Measurements from ENCODE around the gene ATP8B1. TPM values are rescaled to one million over a fixed set of nuclear protein-coding genes. Genes with fewer than 3 reads are reported as not detected.
"Not testable (repeated sequence)": the region's sequence is repeated elsewhere in the genome, so short reads cannot be mapped to it uniquely, and the experiment has no call there.

Gene ATP8B1
- total RNA-seq, result 56.7 and 68.8 TPM in 2 replicates

- no peak for DNase-seq (ENCODE audit: extremely low read depth, low read depth, low spot score)
Measured at GRCh38 chr18:57803103-57803969, at the start of gene ATP8B1. Gene ATP8B1 (minus strand): TSS chr18:57803315. CDS start chr18:57731807, 71,508 bp downstream.

GRCh38 chr18:57850063-57850462 lies 46.9 kb upstream of the ATP8B1 start:
- no peak for DNase-seq (ENCODE audit: extremely low read depth, low read depth, low spot score)

DNA sequence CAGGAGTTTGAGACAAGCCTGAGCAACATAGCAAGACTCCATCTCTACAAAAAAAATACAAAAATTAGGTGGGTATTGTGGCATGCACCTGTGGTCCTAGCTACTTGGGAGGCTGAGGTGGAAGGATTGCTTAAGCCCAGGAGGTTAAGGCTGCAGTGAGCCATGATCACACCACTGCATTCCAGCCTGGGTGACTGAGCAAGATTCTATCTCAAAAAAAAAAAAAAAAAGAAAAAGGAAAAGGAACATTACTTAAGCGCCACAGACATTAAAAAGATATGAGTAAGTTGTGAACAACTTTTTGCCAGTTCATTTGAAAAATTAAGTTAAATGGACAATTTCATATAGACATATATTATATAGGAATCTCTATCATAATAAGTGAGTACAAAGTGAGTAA lies 45.3 kb upstream of the ATP8B1 start:
- DNase-seq (ENCODE audit: extremely low read depth, low read depth, low spot score), result not testable (repeated sequence)

DNA sequence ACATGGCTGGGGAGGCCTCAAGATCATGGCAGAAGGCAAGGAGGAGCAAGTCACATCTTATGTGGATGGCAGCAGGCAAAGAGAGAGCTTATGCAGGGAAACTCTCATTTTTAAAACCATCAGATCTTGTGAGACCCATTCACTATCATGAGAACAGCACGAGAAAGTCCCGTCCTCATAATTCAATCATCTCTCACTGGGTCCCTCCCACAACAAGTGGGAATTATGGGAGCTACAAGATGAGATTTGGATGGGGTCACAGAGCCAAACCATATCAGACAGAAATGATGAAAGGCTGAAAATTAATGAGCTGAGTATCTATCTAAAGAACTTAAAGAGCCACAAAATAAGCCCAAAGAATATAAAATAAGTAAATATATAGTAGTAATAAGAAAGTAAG lies 44.3 kb upstream of the ATP8B1 start:
- DNase-seq (ENCODE audit: extremely low read depth, low read depth, low spot score), result not testable (repeated sequence)

- no peak for DNase-seq (ENCODE audit: extremely low read depth, low read depth, low spot score)
Measured at GRCh38 chr18:57846258-57846657, 43.1 kb upstream of the ATP8B1 start.

DNA sequence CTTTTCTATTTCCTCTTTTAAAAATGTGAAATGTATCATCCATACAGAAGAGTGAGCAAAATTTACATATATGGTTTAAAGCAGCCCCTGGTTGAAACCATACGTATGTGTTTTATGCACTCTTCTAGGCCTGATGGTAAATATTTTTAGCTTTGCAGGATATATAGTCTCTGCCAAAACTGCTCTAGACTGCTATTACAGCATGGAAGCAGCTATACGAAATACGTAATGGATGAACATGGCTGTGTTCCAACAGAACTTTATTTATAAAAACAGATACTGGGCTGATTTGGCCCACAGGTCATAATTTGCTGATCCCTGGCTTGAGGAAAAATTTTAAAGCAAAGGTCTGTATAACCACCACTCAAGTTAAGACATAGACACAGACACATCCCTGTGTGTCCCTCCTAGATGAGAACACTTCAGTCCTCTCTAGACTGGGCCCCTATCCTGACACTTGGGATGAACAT lies 42.5 kb upstream of the ATP8B1 start:
- no peak for DNase-seq (ENCODE audit: extremely low read depth, low read depth, low spot score)

DNA sequence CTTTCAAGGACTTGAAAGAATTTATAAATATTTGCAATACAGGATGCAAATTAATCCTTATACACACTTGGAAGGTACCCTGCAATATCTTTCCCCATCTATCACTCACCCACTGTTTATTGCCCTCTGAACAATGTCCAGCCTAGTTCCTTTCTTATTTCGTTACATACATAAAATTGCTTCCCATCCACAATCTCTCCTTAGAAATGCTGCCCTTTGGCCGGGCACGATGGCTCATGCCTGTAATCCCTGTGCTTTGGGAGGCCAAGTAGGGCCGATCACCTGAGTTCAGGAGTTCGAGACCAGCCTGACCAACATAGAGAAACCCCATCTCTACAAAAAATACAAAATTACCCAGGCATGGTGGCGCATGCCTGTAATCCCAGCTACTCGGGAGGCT lies 41.2 kb upstream of the ATP8B1 start:
- DNase-seq (ENCODE audit: extremely low read depth, low read depth, low spot score), result no peak

- DNase-seq (ENCODE audit: extremely low read depth, low read depth, low spot score), result no peak
Measured at GRCh38 chr18:57843386-57843785, 40.3 kb upstream of the ATP8B1 start.

- no peak for DNase-seq (ENCODE audit: extremely low read depth, low read depth, low spot score)
Measured at GRCh38 chr18:57841568-57841967, 38.5 kb upstream of the ATP8B1 start.

GRCh38 chr18:57839942-57840381 lies 36.8 kb upstream of the ATP8B1 start:
- no peak for DNase-seq (ENCODE audit: extremely low read depth, low read depth, low spot score)

- DNase-seq (ENCODE audit: extremely low read depth, low read depth, low spot score), result no peak
Measured at GRCh38 chr18:57837917-57838548, 34.9 kb upstream of the ATP8B1 start.

DNA sequence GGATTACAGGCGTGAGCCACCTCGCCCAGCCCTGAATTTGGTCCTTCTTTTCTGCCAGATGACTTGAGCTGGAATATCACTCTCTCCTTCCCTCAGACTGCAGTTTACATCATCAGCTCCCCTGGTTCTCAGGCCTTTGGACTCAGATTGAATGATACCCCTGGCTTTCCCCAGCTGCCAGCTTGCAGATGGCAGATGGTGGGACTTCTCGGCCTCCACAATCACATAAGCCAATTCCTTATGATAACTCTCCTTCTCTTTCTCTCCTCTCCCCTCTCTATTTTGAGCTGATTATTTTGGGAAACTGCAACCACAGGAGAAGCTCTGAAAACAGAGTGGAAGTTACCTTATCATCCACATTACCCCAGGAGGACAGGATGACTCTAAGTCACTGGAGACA lies 33.4 kb upstream of the ATP8B1 start:
- no peak for DNase-seq (ENCODE audit: extremely low read depth, low read depth, low spot score)

DNA sequence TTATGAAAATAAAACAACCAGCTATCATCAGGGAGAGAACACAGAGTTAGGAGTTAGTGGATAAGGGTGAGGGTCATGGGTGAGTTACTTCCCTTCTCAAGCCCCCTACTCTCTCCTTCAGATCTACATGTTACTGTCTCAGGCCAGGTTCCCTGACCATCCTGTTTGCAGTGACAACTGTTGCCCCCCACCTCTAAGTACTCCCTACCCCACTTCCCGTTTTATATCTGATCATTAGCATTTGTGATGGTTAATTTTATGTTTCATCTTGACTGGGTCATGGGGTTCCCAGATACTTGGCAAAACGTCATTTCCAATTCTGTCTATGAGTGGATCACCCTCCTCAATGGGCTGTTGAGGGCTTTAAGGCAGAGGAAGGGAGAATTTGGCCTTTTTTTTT lies 32.8 kb upstream of the ATP8B1 start:
- no peak for DNase-seq (ENCODE audit: extremely low read depth, low read depth, low spot score)

DNA sequence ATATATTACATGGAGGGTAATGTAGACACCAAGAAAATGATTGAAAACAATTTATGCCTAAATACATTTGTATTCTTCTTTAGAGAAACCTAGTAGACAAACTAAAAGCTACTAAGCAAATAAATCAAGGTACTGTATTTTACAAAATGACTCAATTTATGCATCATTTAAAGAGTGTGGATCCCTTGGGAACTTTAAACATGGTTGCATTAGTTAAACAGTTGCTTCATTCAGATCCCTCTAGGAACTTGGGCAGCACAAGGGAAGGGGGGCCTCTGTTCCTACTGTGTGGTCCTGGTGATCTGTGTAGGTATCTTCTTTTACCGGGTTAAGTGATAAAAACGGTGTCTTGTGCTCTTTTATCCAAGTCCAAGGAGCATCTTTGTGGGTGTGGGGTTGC lies 31.5 kb upstream of the ATP8B1 start:
- DNase-seq (ENCODE audit: extremely low read depth, low read depth, low spot score), result no peak

DNA sequence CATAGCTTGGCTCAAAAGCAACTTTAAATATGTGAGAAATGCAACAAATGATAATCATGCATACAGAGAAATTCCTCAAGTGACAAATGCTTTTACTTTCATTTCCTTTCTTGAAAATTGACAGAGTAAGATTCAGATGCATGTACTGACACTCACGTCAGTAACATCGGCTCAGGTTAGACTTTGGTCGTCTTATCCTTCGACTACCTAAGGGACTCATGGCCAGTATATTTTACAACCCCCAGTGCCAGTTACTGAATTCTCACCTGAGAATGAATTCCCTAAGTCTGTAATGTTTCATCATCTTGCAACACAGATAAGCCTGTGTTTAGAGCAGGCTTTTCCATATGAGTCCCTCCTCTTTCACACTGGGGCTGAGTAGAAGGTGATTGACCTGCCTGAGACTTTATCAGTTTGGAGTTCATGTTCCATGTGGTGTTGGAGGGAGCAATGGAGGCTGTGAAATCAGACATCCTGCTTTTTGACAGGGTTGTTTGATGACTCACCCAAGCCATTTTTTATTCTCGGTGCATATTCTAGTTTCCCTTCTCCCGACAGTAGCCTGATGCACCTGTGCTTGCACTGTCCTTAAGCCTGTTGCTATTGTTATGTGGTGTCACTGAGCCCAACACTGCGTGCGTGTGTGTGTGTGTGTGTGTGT lies 30.5 kb upstream of the ATP8B1 start:
- DNase-seq (ENCODE audit: extremely low read depth, low read depth, low spot score), result no peak

DNA sequence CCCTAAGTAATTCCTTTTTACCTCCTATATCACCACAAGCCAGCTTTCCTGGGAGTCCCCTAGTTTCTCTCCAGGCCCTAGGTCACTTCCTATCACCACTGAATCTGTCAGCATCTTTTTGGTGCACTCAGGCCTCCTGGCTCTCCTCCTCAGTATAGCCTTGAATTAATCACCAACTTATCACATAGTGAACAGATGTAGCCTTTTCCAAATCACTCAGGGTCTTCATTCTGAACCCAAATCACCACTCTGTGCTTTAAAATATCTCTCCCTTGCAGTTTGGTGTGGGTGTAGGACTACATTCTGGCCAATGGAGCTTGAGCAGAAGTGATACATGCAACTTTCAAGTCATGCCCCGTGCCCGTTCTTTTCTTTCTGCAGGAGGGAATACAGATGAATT lies 29.6 kb upstream of the ATP8B1 start:
- no peak for DNase-seq (ENCODE audit: extremely low read depth, low read depth, low spot score)

DNA sequence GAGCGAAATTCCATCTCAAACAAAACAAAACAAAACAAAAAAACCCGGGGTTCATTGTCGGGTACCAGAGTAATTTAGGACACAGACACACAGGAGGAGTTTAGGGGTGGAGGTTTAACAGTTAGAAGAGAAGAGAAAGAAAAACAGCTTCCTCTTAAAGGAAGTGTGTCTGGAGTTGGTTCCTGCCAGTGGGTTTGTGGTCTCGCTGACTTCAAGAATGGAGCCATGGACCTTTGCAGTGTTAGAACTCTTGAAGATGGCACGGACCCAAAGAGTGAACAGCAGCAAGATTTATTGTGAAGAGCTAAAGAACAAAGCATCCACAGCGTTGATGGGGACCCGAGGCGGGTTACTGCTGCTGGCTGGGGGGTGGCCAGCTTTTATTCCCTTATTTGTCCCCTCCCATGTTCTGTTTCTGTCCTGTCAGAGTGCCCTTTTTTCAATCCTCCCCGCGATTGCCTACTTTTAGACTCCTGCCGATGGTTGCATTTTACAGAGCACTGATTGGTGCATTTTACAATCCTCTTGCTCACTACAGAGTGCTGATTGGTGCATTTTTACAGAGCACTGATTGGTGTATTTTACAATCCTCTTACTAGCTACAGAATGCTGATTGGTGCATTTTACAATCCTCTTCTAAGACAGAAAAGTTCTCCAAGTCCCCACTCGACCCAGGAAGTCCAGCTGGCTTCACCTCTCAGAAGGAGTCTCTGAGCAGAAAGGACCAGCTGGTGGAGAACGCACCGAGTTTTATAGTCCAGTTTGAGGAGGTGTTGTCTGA lies 28.7 kb upstream of the ATP8B1 start:
- no peak for DNase-seq (ENCODE audit: extremely low read depth, low read depth, low spot score)

GRCh38 chr18:57827646-57828045 lies 24.5 kb upstream of the ATP8B1 start:
- DNase-seq (ENCODE audit: extremely low read depth, low read depth, low spot score), result no peak

- DNase-seq (ENCODE audit: extremely low read depth, low read depth, low spot score), result no peak
Measured at GRCh38 chr18:57826252-57826651, 23.1 kb upstream of the ATP8B1 start.

GRCh38 chr18:57820583-57820982 lies 17.5 kb upstream of the ATP8B1 start:
- not testable (repeated sequence) for DNase-seq (ENCODE audit: extremely low read depth, low read depth, low spot score)
